H1 (cell line): ENCODE measurements around the gene SIX3. TPM values are rescaled to one million over a fixed set of nuclear protein-coding genes. Genes with fewer than 3 reads are reported as not detected.

Experiments
- CTCF ChIP-seq, 3 experiments: IDR thresholded peaks; 1 replicate in 2 of 3; 2 replicates in 1 of 3; pipeline versions ENCODE4 v1.5.1 to v1.6.1; 2011; ENCODE audit warnings: low read length in 3 of 3, mild to moderate bottlenecking in 3 of 3, inconsistent platforms in 2 of 3, low read depth in 1 of 3, moderate library complexity in 1 of 3; ENCODE audit not compliant: insufficient read depth in 1 of 3; ENCODE audit errors: control extremely low read depth in 1 of 3
- USF2 ChIP-seq: IDR thresholded peaks from 2 replicates; pipeline ENCODE4 v1.6.1; 2011; ENCODE audit warnings: low read length, improper control_type of control experiment
- polyA plus RNA-seq, 7 experiments: library from polyadenylated mRNA; depleted of rRNA in 3 of 7; stranded (reverse) in 5 of 7; unstranded in 2 of 7; fragments of >200 nt in 5 of 7; fragments of 200-250 nt in 2 of 7; gene quantifications; 1 replicate in 5 of 7; 2 replicates in 1 of 7; 4 replicates in 1 of 7; pipeline versions ENCODE4 v1.2.1 to v1.2.3, GENCODE V29; 2011 to 2013; ENCODE audit warnings: missing spikeins in 2 of 7, mixed read lengths in 2 of 7
- total RNA-seq: library from RNA; stranded (reverse); fragmentation: NEBNext Ultra II Directional; extraction: Animal tissue kit (Norgen Biotek cat#: 25700); gene quantifications from 2 replicates; pipeline ENCODE4 v1.2.1, GENCODE V29; 2021

SIX3 gene
- total and polyA plus RNA-seq, 2 of the 8 experiments (the other 6 are each of a cell fraction or from before 2014, with no cell fraction given): 0.02 to 0.19 TPM

- TF ChIP-seq USF2: no peak
- TF ChIP-seq CTCF (IDR thresholded peaks at IDR 0.05; ENCODE audit: control extremely low read depth in 1 of 3, insufficient read depth in 1 of 3, low read depth in 1 of 3, low read length in 3 of 3): no peak
These were observed 26.4 kb downstream of the SIX3 start (continued) for GRCh38 chr2:44967727-44968432.
